Measurements from ENCODE around the gene ADI1. TPM values are rescaled to one million over a fixed set of nuclear protein-coding genes. Genes with fewer than 3 reads are reported as not detected.
A peak's percentile ranks its signal among the peaks of the same experiment; 100 is the strongest.

Gene ADI1
- total RNA-seq, 5 donors from 2014 or later (not counting 1 experiment from before 2014, with no cell fraction given) = 20.9 to 29.0 (median 28.3) TPM

DNA sequence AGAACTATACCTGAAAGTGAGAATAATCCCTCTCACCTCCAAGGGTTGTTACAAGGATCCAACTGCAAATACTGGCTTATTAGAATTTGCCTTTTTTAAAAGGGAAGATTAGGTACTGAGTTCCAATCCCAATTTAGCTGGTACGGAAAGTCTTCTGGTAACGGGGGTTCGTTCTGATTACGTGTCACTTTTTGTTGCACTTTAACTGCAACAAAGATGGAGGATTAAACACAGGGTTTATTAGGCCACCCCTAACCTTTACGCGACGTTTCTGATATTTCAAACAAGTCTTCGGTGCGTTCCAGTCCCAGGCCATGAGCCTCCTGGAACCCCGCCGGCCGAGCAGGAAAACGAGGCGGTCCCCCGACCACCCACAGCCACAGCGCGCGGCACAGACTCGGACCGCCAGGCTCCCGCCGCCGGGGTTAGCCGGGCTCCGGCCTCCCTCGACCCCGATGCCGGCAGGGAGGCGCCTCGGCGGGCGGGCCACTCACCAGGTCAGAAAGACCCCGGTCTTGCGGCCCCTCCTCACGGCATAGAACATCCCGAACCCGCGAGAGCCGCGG lies 38.4 kb upstream of the ADI1 start:
- Mint-ChIP-seq H3K4me3 (peak overlapping the region; percentile 84 to 90 (median 87)), H3K9me3 (no peaks in the 10 kb centered on the region)
- DNase-seq = peak in 4 of 35 experiments; percentile 4 to 26 (median 9)

DNA sequence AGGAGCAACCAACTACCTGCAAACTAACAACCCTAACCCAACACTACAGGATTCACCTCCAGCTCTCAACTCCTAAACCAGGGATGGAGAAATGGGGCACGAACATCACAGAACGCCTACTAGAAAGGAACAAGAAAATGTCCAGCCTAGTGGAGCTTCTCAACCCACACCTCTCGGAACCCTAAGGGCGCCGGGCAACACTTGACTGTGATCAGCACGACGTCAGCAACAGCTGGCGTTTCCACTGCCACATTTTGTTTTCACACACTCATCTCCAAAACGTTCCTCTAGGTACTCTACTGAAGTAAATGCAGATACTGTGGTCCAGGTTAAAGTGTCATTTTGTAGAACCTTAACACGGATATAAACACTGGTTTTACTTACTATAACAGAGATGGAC lies 34.6 kb upstream of the ADI1 start:
- CTCF ChIA-PET = no interaction called here
- no peaks in the 10 kb centered on the region for H3K9me3 Mint-ChIP-seq
- WGBS (ENCODE audit: insufficient coverage) = 100% methylated on average over 2 of the region's 10 CpGs

More for the DNA sequence above, 38.4 kb upstream of the ADI1 start:
- H3K36me3 Mint-ChIP-seq = peaks cover 30% of the 10 kb centered on the region
- Histone ChIP-seq H3K4me3 (ENCODE audit: control insufficient read depth in 1 of 2, extremely low read depth in 1 of 2, low read length in 1 of 2) (peak overlapping the region; percentile 76 to 98), H3K27me3 (replicated peaks in 1 of 2; ENCODE audit: control insufficient read depth in 2 of 2, extremely low read depth in 1 of 2, insufficient read depth in 2 of 2, low read length in 1 of 2) (no peaks in the 10 kb centered on the region), H3K4me1 (ENCODE audit: control insufficient read depth in 1 of 2, extremely low read depth in 1 of 2, insufficient read depth in 2 of 2, low read length in 2 of 2) (peaks cover 14 to 15% of the 10 kb centered on the region in 2 experiments), H3K27ac (ENCODE audit: low read length) (peak overlapping the region; percentile 92), H3K9me3 (no peaks in the 10 kb centered on the region), H3K36me3 (ENCODE audit: control insufficient read depth in 2 of 2, extremely low read depth in 1 of 2, insufficient read depth in 1 of 2, low read length in 1 of 2) (peaks cover 4 to 35% of the 10 kb centered on the region in 2 donors)
- ATAC-seq (replicated peaks in 1 of 4) = peak in 3 of 4 experiments; percentile 22
- H3K27me3 Mint-ChIP-seq = no peaks in the 10 kb centered on the region
- peak overlapping the region; percentile 83 to 92 for H3K27ac Mint-ChIP-seq
- H3K4me1 Mint-ChIP-seq = peaks cover 19 to 38% (median 33%) of the 10 kb centered on the region in 3 donors
- WGBS (ENCODE audit: insufficient coverage) = 0% methylated on average over 37 of the region's 40 CpGs
- POLR2A ChIA-PET = interaction anchor here in 1 of 2 donors (1.0 to 1.3 kb wide), 3 partner anchors 19 to 179 kb away, joined by 3 to 7 read pairs (median 4); no protein-coding TSS in a partner anchor
- CTCF ChIA-PET = interaction anchor here in 1 of 2 donors (1.2 to 1.3 kb wide), 3 partner anchors 17 to 38 kb away, joined by 3 to 10 read pairs (median 4); partner anchors contain the start of genes ADI1 and RPS7

DNA sequence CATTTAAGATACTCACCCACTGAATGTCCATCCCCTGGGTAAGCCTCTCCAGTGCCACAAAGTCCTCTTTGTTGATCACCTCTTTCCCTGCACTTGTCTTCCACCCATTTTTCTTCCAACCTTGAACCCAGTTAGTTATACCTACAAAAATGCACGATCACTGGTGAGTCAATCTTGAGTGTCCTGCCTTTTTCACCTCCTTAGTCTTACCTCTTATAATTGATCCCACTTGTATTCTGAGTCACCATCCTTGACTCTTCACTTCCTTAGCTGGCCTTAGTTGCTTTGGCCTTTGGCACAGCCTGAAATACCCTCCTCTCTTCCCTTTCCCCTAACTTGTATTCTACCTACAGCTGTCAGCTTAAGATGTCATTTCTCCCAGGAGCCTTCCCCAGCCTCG lies 28.6 kb upstream of the ADI1 start:
- Histone ChIP-seq H3K9me3 (no peaks in the 10 kb centered on the region), H3K27me3 (replicated peaks in 1 of 2; ENCODE audit: control insufficient read depth in 2 of 2, extremely low read depth in 1 of 2, insufficient read depth in 2 of 2, low read length in 1 of 2) (no peaks in the 10 kb centered on the region), H3K27ac (ENCODE audit: low read length) (no peak overlapping the region), H3K36me3 (ENCODE audit: control insufficient read depth in 2 of 2, extremely low read depth in 1 of 2, insufficient read depth in 1 of 2, low read length in 1 of 2) (peaks cover 14 to 94% of the 10 kb centered on the region in 2 donors), H3K4me1 (ENCODE audit: control insufficient read depth in 1 of 2, extremely low read depth in 1 of 2, insufficient read depth in 2 of 2, low read length in 2 of 2) (no peaks in the 10 kb centered on the region), H3K4me3 (ENCODE audit: control insufficient read depth in 1 of 2, extremely low read depth in 1 of 2, low read length in 1 of 2) (no peak overlapping the region)
- no peaks in the 10 kb centered on the region for H3K27me3 Mint-ChIP-seq
- H3K36me3 Mint-ChIP-seq = peaks cover 59% of the 10 kb centered on the region
- DNase-seq (no peak), ATAC-seq (replicated peaks in 1 of 4) (no peak)
- no peak overlapping the region for H3K27ac Mint-ChIP-seq
- no peaks in the 10 kb centered on the region for H3K9me3 Mint-ChIP-seq
- POLR2A ChIA-PET = interaction anchor here in 1 of 2 donors (0.7 kb wide), 1 partner anchor 19 kb away, joined by 3 read pairs; no protein-coding TSS in a partner anchor
- peaks cover 0 to 6% (median 1%) of the 10 kb centered on the region in 3 donors for H3K4me1 Mint-ChIP-seq
- 96% methylated on average over 2 of the region's 2 CpGs for WGBS (ENCODE audit: insufficient coverage)
- CTCF ChIA-PET = no interaction called here
- no peak overlapping the region for H3K4me3 Mint-ChIP-seq

More for the DNA sequence above, 34.6 kb upstream of the ADI1 start:
- POLR2A ChIA-PET = interaction anchor here in 1 of 2 donors (0.9 kb wide), 1 partner anchor 35 kb away, joined by 5 read pairs; no protein-coding TSS in a partner anchor
- no peak for ATAC-seq (replicated peaks in 1 of 4)
- no peaks in the 10 kb centered on the region for H3K27me3 ChIP-seq (replicated peaks in 1 of 2; ENCODE audit: control insufficient read depth in 2 of 2, extremely low read depth in 1 of 2, insufficient read depth in 2 of 2, low read length in 1 of 2)
- no peak overlapping the region for H3K27ac Mint-ChIP-seq
- no peak for DNase-seq
- H3K4me1 ChIP-seq (ENCODE audit: control insufficient read depth in 1 of 2, extremely low read depth in 1 of 2, insufficient read depth in 2 of 2, low read length in 2 of 2) = peaks cover 12 to 13% of the 10 kb centered on the region in 2 experiments
- peaks cover 16 to 30% (median 27%) of the 10 kb centered on the region in 3 donors for H3K4me1 Mint-ChIP-seq
- no peaks in the 10 kb centered on the region for H3K9me3 ChIP-seq
- peaks cover 51% of the 10 kb centered on the region for H3K36me3 Mint-ChIP-seq
- no peak overlapping the region for H3K4me3 ChIP-seq (ENCODE audit: control insufficient read depth in 1 of 2, extremely low read depth in 1 of 2, low read length in 1 of 2)
- H3K36me3 ChIP-seq (ENCODE audit: control insufficient read depth in 2 of 2, extremely low read depth in 1 of 2, insufficient read depth in 1 of 2, low read length in 1 of 2) = peaks cover 8 to 62% of the 10 kb centered on the region in 2 donors
- no peak overlapping the region for H3K4me3 Mint-ChIP-seq
- H3K27ac ChIP-seq (ENCODE audit: low read length) = no peak overlapping the region
- no peaks in the 10 kb centered on the region for H3K27me3 Mint-ChIP-seq

DNA sequence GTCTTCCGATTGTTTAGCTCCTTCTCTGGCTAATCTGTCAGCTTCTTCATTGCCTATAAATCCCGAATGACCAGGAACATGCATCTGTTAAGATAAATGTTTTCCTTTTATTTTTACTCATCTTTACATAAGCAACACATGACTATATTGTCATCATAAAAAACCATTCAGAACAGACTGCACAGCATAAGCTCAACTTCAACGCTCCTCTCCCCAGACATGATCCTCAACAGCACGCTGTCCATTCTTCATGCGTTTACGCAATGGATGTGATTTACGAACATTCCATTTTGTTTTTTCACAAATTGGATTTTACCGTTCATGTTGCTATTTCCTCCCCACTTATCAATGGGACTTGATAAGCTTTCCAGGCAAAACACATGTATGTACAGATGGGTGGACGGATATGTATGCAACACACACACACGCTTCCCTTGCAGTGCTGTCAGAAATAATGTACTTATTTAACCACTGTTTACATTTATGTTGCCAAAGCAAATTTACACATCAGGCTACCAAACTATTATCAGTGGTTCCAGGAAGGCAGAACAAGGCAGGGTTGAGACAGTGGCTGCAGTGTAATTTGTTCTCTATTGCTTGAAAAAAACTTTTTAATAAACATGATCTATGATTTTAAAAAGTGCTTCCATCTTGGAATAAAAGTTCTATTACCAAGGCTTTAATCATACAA lies 26.6 kb upstream of the ADI1 start:
- Histone ChIP-seq H3K4me3 (ENCODE audit: control insufficient read depth in 1 of 2, extremely low read depth in 1 of 2, low read length in 1 of 2) (no peak overlapping the region), H3K27me3 (replicated peaks in 1 of 2; ENCODE audit: control insufficient read depth in 2 of 2, extremely low read depth in 1 of 2, insufficient read depth in 2 of 2, low read length in 1 of 2) (no peaks in the 10 kb centered on the region), H3K4me1 (ENCODE audit: control insufficient read depth in 1 of 2, extremely low read depth in 1 of 2, insufficient read depth in 2 of 2, low read length in 2 of 2) (no peaks in the 10 kb centered on the region), H3K27ac (ENCODE audit: low read length) (no peak overlapping the region), H3K9me3 (no peaks in the 10 kb centered on the region), H3K36me3 (ENCODE audit: control insufficient read depth in 2 of 2, extremely low read depth in 1 of 2, insufficient read depth in 1 of 2, low read length in 1 of 2) (peaks cover 14 to 94% of the 10 kb centered on the region in 2 donors)
- peaks cover 0 to 6% (median 0%) of the 10 kb centered on the region in 3 donors for H3K4me1 Mint-ChIP-seq
- H3K4me3 Mint-ChIP-seq = no peak overlapping the region
- H3K27ac Mint-ChIP-seq = no peak overlapping the region
- H3K27me3 Mint-ChIP-seq = no peaks in the 10 kb centered on the region
- no peaks in the 10 kb centered on the region for H3K9me3 Mint-ChIP-seq
- H3K36me3 Mint-ChIP-seq = peaks cover 60% of the 10 kb centered on the region
- DNase-seq (no peak), ATAC-seq (replicated peaks in 1 of 4) (no peak)
- CTCF ChIA-PET = no interaction called here
- POLR2A ChIA-PET = interaction anchor here in 1 of 2 donors (1.4 kb wide), 1 partner anchor 11 kb away, joined by 3 read pairs; no protein-coding TSS in a partner anchor
- 97% methylated on average over 5 of the region's 10 CpGs for WGBS (ENCODE audit: insufficient coverage)

DNA sequence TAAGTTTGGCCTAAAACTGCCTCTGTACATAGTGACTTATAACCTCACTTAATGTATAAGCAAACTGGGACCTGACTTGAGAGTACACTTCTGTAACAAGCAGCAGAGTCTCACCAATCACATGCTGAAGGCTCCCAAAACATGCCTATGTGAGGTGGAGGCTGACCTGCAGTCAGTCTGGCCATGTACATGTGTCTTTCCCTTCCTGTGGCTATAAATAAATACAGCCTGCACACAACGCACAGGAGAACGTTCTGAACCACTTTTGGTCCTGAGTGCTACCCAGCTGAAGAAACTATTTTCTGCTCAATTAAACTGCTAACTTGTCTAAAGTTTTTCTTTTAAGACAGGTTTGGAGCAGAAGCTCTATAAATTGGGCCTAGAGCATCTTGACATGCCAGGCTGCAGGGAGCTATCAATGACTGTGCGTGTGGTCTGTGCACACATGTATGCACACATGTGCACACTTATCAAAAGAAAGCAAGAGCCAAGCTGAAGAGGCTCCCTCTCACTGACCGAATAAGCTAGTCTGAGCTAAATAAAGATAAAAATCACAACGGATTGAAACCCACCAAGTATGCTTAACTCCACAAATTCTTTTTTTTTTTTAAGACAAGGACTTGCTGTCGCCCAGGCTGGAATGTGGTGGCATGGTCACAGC lies 23.8 kb upstream of the ADI1 start:
- ChIA-PET CTCF (no interaction called here), POLR2A (interaction anchor here in 1 of 2 donors (0.7 to 1.1 kb wide), 2 partner anchors 10 to 23 kb away, joined by 3 to 5 read pairs; no protein-coding TSS in a partner anchor)

DNA sequence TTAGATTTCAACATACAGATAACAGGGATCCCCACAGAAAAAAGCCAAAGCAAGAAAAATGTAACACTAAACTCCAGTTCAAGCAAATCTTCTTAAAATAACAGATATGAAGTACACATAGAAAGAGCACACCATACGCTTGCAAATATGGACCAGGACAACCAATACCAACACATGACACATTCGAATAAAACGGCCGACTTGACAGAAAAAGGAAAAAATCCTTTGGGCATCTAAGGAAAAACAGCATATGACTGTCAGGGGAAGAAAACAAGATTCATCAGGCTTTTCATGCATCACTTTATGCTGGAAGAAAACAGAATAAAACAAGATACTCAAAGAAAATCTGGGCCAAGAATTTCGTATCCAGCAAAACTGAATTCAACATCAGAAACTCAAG lies 22.8 kb upstream of the ADI1 start:
- CTCF ChIA-PET = no interaction called here

More for the DNA sequence above, 23.8 kb upstream of the ADI1 start:
- Mint-ChIP-seq H3K4me1 (peaks cover 0 to 6% (median 0%) of the 10 kb centered on the region in 3 donors), H3K9me3 (no peaks in the 10 kb centered on the region), H3K36me3 (peaks cover 45% of the 10 kb centered on the region), H3K27me3 (no peaks in the 10 kb centered on the region), H3K4me3 (no peak overlapping the region), H3K27ac (no peak overlapping the region)
- WGBS (ENCODE audit: insufficient coverage) = 91% methylated on average over 3 of the region's 6 CpGs
- Histone ChIP-seq H3K36me3 (ENCODE audit: control insufficient read depth in 2 of 2, extremely low read depth in 1 of 2, insufficient read depth in 1 of 2, low read length in 1 of 2) (peaks cover 10 to 78% of the 10 kb centered on the region in 2 donors), H3K27me3 (replicated peaks in 1 of 2; ENCODE audit: control insufficient read depth in 2 of 2, extremely low read depth in 1 of 2, insufficient read depth in 2 of 2, low read length in 1 of 2) (no peaks in the 10 kb centered on the region), H3K4me1 (ENCODE audit: control insufficient read depth in 1 of 2, extremely low read depth in 1 of 2, insufficient read depth in 2 of 2, low read length in 2 of 2) (no peaks in the 10 kb centered on the region), H3K4me3 (ENCODE audit: control insufficient read depth in 1 of 2, extremely low read depth in 1 of 2, low read length in 1 of 2) (no peak overlapping the region), H3K27ac (ENCODE audit: low read length) (no peak overlapping the region), H3K9me3 (no peaks in the 10 kb centered on the region)
- no peak for DNase-seq
- no peak for ATAC-seq (replicated peaks in 1 of 4)

More for the DNA sequence above, 22.8 kb upstream of the ADI1 start:
- POLR2A ChIA-PET = no interaction called here
- H3K27ac ChIP-seq (ENCODE audit: low read length) = no peak overlapping the region
- Mint-ChIP-seq H3K4me1 (peaks cover 0 to 6% (median 0%) of the 10 kb centered on the region in 3 donors), H3K9me3 (no peaks in the 10 kb centered on the region), H3K36me3 (peaks cover 40% of the 10 kb centered on the region), H3K27me3 (no peaks in the 10 kb centered on the region), H3K4me3 (no peak overlapping the region), H3K27ac (no peak overlapping the region)
- no peak for DNase-seq
- 100% methylated on average over 2 of the region's 5 CpGs for WGBS (ENCODE audit: insufficient coverage)
- no peak overlapping the region for H3K4me3 ChIP-seq (ENCODE audit: control insufficient read depth in 1 of 2, extremely low read depth in 1 of 2, low read length in 1 of 2)
- H3K9me3 ChIP-seq = no peaks in the 10 kb centered on the region
- peaks cover 10 to 68% of the 10 kb centered on the region in 2 donors for H3K36me3 ChIP-seq (ENCODE audit: control insufficient read depth in 2 of 2, extremely low read depth in 1 of 2, insufficient read depth in 1 of 2, low read length in 1 of 2)
- no peaks in the 10 kb centered on the region for H3K4me1 ChIP-seq (ENCODE audit: control insufficient read depth in 1 of 2, extremely low read depth in 1 of 2, insufficient read depth in 2 of 2, low read length in 2 of 2)
- no peak for ATAC-seq (replicated peaks in 1 of 4)
- no peaks in the 10 kb centered on the region for H3K27me3 ChIP-seq (replicated peaks in 1 of 2; ENCODE audit: control insufficient read depth in 2 of 2, extremely low read depth in 1 of 2, insufficient read depth in 2 of 2, low read length in 1 of 2)

All from T-cell (primary cell).